ENCODE measurements around the gene FAM72D.
"Not testable (repeated sequence)": the region's sequence is repeated elsewhere in the genome, so short reads cannot be mapped to it uniquely, and the experiment has no call there.

FAM72D gene

DNA sequence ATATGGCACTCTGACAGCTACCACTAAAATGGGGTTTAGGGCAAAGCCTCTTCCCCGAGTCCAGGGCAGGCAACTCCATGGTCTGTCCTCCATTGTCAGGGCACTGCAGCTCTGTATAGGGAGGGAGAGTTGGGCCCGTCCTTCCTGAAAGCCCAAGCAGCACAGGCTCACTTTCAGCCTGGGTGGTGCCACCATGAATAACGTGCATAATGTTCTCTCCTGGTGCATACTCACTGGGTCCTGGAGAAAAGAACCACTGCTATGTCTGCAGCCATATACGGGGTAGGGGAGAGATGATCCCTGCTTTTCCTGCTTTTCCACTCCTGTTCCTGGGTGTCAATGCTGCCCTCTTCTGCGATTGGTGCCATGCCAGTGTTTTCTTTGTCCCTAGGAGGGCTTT, 60.1 kb downstream of the FAM72D start:
- not testable (repeated sequence) for FAIRE-seq

DNA sequence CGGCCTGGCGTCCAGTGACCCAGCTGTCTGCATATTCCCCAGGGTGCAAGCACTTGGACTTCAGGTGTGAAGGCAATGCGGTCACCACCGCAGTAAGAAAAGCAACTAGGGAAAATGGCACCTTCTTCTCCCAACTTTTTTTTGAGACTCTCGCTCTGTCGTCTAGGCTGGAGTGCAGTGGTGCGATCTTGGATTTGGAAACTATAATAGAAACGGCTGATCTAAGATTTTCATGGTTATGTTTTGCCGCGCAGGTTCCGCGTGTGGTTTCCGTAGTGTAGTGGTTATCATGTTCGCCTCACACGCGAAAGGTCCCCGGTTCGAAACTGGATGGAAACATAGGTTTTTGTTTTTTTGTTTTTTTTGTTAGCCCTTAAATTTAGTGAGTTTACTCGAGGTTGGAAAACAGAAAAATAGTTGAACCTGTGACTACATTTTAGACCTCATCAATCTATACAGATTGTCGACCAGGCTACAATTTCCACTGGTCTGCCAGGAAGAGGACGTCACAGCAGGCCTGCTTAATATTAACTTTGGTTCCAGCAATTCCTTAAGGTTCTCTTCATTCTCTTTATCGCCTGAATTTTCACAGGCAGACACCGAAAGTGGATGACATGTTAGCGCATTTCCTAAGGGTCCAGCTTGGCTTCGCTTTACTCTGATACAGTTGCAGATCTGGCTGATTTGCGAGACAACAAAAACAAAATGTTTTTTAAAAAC, 61.3 kb downstream of the FAM72D start:
- not testable (repeated sequence) for FAIRE-seq

DNA sequence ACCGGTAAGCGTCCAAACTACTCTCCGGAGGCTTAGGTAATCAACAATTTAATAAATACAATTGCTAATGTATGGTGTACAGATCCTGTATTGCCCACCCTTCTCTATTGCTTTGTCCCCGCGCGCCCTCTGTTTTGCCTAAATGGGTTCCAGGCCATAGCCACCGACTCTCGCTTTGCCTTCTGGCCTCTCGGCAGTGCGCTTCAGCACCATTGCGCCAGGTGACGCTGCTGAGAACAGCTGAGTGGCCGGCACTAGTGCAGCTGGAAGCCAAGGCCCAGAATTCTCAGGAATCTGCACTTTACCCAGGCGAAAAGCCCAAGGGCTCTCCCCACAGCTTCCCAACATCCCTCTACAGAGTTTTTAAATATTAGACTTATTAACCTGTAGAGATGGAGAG, 61.9 kb downstream of the FAM72D start:
- FAIRE-seq: not testable (repeated sequence)

DNA sequence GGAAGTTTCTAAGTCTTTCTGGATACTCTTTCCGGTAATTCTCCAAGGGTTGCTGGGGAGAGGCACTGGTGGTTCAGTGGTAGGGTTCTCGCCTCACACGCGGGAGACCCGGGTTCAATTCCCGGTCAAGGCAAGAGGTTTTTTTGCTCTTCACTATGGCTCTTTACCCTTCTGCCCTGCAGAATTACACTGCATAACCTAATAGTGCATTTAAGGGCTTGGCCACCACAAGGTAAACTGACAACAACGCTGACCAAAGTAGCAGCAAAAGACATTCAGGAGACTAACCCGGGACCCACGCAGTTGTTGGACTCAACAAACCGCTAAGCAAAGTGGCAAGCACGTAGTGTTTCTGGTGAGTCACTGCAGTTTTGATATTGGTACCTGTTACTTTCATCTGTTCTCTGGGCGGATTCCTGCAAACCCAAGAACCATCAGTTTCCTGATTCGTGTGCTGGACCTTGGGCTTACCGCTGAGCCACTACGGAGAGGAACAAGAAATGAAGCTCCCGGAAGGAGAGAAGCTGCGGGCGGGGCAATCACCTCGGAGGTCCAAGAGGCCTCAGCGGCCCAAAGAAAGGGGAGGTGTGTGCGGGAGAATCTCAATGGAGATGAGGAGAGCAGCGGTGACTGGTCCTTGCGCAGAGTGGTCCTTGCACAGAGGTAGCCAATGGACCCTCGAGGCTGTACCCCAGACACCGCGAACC, 65.4 kb downstream of the FAM72D start:
- not testable (repeated sequence) for FAIRE-seq

Data from A204.1 (cell line).